Right lung (tissue), 5 donors: ENCODE data around the gene DCP1B. TPM values are rescaled to one million over a fixed set of nuclear protein-coding genes. Genes with fewer than 3 reads are reported as not detected.

Experiments used
- DNase-seq, 2 donors: peaks; one replicate each; pipeline ENCODE4 v3.0.0-alpha.2; 2013
- polyA plus RNA-seq, 5 donors: library from polyadenylated mRNA; unstranded; fragments of 120-200 nt; gene quantifications; one replicate each; pipeline versions ENCODE4 v1.2.1 to v1.2.3, GENCODE V29; 2013; ENCODE audit warnings: inconsistent platforms in 1 of 5, low replicate concordance in 1 of 5; ENCODE audit not compliant: insufficient read length in 5 of 5, insufficient read depth in 1 of 5

Gene DCP1B
- polyA plus RNA-seq, 5 donors = 26.2 to 29.1 (median 28.7) TPM

DNA sequence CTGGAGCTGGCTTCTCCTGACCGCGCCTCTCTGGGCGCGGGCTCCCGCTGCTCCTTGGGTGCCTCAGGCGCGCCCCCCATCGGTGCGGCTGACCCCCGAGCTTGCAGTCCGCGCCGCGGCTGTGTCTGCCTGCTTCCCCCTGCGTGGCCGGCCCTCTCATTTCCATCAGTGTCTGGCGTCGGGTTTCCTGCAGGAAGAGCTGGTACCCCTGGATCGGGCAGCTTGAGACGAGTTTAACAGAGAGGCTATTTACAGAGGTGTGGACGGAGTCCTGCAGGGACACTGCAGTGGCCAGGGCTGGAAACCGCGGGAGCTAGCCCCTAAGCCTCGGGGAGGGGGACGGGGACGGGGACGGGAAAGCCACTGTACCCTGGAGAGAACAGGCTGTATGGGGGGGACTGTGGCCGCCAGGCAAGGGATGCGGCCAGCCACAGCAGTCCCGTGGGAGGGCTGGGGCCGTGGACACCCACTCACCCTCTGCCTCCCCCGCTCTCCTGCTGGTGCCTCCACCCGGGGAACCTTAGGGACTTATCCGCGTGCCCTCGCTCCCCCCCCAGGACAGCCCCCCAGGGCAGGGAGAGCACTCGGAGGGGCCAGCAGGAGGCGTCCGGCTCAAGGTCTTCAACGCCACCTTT, 82.1 kb downstream of the DCP1B start:
- DNase-seq = no peak

DNA sequence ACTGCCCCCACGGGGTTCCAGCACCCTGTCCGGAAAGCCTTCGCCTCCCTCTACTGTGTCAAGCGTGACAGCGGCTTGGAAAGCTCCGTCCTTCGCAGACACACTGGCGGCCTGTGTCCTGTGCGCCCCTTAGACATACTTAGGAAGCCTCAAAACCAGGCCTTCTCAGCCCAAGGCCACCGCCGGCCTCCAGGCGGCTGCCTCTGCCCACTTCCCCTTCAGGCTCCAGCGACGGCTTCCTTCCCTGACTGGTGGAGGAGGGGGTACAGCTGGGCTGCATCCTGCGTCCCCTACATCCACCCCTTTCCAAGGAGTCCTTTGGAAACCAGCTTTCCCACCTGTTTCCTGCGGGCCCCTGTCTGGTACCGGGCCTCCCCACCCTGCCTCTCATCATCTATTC, 83.3 kb downstream of the DCP1B start:
- DNase-seq = no peak

DNA sequence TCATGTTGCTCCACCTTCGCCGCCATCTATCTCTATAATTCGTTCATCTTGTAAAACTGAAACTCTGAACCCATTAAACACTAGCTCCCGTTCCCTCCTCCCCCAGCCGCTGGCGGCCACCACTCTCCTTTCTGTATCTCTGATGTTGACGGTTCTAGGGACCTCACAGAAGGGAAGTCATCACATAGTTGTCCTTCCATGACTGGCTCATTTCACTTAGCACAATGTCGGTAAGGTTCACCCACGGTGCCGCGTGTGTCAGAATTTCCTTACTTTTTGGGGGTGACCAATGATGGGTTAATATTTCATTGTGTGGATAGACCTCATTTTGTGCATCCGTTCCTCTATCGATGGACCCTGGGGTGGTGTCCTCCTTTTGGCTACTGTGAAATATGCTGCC, 83.8 kb downstream of the DCP1B start:
- DNase-seq = no peak

DNA sequence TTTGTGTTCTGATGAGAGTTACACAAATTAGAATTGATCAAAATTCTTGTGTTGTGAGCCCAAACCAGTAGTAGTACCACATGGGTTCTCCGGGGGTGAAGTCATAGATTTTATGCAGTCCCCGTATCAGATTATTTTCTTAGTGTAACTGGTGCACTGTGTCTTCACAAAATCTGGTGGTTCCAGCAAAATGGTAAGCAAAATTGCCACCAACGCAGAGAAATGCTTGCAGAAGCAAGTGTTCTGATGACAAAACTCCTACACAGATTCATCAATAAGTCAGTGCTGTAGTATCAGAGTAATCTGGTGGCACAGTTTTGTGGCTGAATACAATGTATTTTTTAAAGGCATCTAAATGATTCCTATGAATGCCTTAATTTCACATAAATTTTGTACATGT, 84.5 kb downstream of the DCP1B start:
- DNase-seq = no peak

DNA sequence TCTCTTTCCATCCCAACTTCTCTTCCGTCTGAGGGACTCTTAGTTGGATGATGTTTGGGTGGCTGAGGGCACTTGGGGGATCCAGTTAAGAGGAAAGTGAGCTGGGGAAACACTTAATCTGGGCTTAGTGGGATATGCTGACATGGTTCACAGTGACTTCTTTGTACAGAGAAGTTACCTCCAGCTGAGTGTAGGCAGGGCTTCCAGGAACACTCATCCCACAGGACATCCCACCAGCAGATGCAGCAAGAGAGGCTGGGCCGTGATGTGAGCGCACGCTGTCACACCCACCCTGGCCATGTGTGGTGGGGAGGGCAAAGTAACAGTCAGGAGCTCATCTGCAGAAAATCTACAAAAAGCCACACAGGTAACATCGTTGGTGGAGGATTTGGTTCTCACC, 85.0 kb downstream of the DCP1B start:
- no peak for DNase-seq

DNA sequence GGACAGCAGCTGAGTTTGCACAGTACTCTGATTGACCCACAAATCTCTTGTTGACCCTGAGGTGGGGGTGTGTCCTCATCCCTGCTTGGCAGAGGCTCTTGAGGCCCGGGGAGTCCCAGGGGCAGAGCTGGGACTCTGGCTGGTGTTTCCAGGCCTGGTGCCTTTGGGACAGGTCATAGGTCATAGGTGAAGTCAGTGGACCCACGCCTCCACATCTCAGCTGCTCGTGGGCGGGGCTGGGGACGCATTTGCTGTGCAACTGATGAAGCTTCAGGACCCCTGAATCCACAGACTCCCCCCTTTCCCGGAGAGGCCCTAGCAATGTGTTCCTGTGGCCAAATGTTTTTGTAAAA, 85.4 kb downstream of the DCP1B start:
- DNase-seq = no peak

DNA sequence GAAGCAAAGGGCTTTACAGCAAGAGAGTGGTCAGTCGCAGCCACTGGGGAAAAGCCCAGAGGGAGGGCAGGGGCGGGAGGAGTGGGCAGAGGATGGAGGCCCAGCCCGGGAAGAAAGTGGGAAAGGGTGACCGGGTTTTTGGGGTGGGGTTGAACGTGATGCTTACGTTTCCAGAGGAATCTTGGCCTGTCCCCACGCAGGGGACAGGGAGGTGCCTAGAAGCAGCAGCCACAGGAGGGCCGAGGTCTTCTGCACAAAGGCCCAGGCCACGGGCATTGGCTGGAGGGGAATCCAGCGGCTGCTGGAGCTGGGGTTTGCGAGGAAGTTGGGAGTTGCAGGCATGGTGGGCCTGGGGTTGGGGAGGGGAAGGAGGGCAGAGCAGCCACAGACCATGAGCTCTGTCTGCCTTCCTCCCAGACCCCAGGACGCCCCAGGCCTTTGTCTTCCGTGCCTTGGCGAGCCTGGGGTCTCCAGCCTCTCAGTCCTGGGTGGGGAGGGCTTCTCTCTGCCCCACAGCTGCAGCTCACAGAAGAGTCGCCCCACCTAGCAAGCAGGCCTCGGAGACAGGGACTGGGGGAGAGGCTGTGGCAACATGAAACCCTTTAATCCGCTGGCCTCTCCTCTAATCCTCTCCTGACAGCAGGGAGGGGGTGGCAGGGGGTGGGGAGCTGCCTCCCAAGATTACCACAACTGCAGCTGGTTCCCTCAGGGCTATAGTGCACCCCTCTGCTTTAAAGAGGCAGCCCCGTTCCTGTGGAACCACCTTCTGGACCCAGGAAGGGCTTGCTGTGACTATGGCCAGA, 86.0 kb downstream of the DCP1B start, which contains the start of gene CACNA2D4:
Gene CACNA2D4 (minus strand): TSS at position 572 of the 803 bp plus-strand sequence. CDS start 179 bp downstream, at position 393.
- DNase-seq = no peak

DNA sequence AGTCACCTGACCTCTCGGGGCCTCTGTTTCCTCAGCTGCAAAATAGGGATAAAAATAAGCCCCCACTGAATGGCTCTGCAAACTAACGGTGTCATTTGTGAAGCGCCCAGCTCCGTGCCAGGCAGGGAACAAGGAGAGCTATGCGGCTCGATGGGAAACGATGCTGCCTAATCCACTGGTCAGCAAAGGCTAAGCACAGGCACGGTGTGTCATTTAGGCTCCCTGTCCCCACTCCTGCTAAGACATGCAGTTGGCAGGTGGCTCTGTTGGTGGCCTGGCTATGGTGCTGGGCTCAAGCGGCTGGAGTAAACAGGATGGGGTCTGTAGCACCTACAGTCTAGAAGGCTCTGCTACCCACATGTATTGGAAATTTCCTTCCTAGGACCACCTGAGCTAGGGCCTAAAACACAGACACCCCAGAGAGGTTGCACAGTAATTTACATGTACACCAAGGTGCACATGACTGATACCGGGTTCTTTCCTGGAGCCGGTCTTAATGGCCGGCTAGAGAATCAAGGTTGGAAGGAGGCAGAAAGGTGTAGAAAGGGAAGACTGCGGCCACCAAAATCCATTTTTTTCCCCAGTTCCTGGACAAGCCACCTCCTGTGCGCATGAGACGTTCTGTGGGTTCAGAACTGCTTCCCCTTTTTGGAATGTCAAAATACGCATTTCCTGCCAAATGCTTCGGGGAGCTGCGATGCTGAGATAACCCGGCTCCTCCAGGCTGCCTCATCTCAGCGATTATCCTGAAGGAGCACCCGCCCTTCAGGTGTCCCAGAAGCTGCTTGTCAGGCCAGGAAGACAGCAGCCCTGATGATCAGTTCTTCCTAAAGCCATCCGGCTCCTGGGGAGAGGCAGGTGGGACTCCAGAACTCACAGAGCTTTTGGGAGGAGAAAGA, 86.8 kb downstream of the DCP1B start:
- DNase-seq = no peak

DNA sequence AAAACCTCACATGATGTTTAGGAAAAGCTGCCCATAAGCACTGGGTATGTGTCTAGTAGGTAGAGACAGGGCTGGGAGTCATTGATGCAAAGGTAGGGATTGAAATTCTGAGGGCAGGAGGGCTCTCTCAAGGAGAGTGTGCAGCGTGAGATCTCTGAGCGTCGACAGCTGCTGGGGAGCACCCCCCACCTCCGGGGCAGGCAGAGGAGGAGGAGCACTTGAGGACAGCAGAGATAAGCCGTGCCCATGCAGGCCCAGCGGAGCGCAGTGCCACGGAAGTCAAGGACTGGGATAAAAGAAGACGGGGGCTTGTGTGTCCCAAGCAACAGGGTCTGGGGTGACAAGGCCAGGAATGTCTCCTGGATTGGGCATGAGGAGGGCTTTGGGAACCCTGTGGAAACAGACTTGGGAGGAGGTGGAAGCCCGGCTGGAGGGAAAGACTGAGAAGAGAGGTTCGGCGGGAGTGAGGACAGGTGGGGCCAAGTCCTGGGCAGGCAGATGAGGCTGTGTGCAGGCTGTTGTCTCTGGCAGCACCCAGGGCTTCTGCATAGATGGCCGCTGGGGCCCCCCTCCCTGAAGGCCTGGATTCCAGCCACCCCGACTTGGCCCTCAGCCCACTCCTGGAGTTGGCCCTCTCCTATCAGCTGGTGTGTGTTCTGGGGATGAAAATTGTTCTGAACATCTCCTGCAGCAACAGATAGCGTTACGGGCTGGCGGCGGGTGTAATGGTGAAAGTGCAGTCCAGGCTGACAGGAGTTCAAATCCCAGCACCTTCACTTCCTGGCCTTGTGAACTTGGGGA, 87.7 kb downstream of the DCP1B start:
- DNase-seq = peak; percentile 25 to 40

DNA sequence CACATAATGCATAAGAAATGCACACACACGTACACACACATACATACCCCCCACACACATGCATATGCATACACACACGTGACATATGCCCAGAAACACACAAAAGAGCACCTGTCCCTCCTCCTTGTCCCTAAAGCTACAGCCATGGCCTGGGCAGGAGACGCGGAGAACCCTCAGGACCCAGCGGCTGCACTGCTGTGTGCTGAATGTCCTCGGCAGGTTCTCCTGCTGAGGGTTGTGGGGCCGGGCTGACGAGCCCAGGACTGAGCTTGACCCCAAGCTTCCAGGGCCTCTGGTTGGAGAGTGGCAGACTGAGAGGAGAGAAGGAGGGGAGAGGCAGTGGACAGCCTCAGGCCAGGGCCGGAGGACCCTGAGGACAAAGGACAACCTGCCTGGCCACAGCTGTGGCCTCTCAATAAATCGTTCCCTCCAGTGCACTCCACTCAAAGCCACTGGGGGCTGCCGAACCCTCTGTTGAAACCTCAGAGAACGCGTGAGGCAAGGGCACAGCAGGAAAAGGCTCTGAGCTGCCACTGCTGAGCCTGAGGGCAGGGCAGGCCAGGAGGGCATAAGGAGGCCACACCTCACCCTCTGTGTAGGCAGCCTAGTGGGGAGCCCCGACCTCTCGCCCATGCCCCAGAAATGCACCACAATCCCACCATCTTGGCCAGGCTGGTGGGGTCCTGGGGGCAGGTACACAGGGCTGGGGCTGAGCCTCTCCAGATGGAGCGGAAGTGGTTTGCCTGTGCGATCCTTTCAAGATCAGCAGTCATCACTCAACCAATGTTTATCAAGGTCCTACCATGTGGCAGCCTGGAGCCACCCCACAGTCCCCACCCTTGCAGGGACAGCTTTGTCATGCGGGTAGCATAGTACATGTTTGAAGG, 88.9 kb downstream of the DCP1B start:
- no peak for DNase-seq

DNA sequence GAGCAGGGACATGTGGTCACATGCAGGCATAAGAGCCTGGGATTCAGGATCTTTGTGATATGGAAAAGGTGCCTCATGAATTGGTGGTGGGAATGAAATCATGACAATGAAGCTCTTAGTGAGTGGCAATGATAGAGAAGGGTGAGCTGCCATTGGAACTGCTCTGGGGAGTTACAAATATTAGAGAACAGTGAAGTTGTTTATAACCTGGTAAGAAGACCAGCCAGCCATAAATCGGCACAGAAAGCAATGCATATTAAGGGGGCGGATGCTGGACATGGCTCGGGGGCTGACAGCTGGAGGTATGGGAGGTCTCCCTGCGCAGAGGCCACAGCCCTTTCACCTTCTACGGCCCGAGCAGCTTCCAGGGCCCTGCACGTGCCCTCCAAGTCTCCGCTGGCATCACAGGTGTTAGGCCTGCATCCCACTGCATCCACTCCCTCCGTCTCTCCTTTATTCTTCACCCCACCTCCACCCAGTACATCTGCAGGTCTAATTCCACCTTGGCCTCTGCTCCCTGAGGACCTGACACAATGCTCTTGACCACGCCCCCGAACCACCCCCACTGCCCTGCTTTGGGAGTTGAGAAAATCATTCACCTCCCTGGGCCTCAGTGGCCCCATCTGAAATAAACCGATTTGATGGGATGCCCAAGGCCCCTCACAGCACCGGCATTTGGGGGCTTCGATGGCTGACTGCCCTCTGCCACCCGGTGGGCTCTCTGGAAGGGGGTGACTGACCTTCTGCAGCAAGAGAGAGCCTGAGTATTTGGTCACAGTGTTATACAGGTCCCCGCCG, 89.9 kb downstream of the DCP1B start:
- DNase-seq = no peak

DNA sequence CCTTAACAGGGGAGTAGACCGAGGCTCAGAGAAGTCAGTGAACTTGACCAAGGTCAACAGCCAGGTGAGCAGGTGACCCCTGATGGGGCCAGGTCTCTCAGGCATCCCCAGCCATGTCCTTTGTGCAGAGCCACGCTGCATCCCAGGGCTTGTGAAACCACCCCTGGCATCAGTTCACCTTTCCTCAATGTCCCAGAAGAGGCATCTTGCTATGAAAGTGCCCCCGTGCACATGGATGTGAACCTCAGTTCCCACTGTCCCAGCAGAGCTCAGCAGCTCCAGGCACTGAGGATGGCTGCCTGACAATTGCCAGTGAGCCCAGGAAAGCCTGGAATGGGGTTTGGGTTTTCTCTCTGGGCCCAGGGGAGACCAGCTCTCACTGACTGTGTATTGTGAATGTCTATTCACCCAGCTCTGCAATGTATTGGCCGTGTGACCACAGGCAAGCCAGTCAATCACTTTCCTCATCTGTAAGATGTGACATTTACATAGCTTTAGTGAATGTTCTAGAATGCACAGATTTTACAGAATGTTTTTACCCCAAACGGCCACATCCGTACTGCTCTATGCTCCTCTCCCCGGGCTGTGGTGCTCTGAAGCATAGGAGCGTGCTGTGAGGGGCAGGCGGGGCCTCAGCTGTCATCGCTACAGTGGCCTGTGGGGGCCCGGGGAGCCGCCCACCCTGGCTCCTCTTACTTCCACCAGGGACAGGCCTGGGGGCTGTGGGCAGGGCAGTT, 90.7 kb downstream of the DCP1B start:
- DNase-seq = no peak

DNA sequence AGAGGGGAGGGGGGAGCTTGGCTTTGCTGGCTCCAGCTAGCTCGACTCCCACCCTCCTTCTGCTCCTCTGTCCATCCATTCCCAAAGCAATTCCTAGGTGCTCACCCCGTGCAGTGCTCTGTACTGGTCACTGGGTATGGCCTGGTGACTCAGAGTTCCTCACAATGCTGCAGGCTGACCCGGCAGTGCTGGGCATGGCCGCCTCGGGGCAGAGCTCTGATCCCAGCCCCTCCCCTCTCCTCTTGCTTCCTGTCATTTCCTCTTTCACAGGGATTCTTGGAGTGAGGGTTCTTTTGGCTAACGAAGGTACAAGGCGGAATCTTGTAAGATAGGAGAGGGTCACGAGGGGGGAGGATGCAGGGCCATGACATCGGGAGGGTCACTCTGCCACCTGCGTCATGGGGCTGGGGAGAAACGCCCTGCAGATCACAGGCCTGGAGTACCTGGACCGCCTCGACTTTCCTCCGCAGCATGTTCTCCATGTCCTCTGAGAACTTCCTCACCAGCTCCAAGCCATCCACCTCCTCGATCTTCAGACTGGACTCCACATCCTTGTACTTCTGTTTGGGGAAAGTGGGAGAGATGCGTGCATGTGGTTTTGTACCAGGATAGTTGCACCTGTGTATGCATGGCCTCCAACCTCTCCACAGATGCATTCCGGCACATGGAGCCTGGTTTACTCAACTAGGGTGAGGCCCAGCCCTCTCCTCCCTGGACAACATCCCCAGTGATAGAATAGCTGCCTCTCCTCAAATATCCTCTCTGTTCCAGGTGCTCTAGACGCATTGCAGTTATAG, 91.5 kb downstream of the DCP1B start:
- DNase-seq = no peak

DNA sequence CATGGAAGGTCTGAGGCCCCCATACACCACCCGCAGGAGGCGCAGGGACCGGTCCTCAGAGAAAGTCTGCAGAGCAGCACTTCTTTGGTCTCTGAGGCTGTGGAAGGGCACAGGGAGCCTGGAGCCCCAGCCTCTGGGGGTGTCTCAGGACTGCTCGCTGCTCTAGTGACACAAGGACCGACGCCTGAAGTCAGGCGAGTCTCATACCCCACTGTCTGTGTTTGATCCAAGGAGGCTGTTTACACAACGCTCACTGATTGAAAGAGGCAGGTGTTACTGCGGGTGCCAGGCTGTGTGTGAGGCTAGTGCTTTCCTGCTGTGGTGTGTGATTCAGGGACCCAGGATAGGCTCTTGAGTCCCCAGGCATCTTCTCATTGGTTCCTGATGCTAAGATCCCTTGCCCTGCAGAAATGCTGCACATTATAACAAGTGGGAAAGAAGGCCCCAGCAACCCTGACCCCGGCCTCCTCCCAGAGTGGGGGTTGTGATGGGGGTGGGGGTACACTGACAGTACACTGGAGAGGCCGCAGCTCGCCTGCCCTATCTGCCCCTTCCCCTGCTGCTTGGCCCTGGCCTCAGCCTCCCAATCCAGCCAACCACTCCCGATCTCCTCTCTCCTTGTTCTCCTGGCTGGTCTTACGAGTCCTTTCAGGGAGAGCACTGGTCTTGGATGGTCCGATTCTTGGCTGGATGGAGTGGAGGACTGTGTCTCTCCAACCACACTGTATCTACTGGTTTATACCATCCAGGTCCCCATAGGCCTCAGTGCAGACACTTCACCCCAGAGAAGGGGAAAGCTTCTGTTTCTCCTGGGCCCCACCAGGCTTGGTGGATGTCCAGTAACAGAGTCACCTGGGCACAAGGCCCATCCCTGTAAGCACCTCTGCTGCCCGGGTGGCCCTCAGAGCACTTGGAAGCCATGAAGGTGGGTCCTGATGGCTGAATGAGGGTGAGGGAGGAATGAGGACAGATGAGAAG, 92.4 kb downstream of the DCP1B start:
- no peak for DNase-seq

DNA sequence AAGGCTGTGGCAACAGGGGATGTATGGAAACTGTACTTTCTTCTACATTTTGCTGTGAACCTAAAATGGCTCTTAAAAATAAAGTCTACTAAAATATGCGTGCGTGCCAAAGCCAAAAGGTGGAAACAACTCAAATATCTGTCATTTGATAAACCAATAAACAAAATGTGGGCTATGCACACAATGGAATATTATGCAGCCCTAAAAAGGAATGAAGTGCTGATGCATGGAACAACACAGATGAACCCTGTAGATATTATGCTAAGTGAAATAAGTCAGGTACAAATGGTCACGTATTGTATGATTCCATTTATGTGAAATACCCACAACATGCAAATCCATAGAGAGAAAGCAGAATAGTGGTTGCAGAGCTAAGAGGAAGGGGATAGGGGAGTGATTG, 93.8 kb downstream of the DCP1B start:
- no peak for DNase-seq

DNA sequence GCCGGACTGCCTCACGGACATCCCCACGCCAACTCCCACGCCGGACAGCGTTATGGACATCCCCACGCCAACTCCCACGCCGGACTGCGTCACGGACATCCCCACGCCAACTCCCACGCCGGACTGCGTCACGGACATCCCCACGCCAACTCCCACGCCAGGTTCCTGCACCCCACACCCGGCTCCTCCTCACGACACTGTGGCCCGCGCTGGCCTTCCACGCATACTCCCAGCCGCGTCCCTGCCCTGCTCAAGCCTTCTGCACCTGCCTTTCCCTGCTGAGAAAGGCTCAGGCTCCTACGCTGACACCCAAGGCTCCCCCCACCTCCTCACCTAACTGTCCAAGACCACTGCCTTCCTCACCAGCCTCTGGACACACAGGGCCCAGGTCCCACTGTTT, 95.5 kb downstream of the DCP1B start:
- DNase-seq = no peak
